Pons (tissue), 1 donor: Measurements from ENCODE around the gene CCDC167.
"Not testable (repeated sequence)": the region's sequence is repeated elsewhere in the genome, so short reads cannot be mapped to it uniquely, and the experiment has no call there.

Experiments
- DNase-seq: peaks from one replicate; pipeline ENCODE4 v3.0.0-alpha.2; 2016; ENCODE audit warnings: low spot score

The CCDC167 gene

DNA sequence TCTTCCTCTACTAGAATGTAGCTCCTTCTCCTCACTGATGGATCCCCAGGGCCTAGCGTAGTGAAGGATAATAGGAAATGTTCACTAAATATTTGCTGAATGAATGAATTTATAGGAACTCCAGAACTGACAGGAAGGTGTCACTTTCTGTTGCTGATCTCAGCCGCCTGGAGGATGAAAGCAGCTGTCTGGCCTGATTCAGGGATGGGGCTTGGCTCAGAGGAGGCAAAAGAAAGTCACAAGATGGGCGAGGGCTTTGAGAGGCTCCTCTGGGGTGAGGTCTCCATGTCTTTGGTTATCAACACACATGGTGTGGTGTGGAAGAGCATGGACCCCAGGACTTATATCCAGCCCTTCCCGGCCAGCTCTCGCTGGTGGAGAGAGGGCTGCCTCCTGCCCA is 11.5 kb upstream of the CCDC167 start:
- no peak for DNase-seq

DNA sequence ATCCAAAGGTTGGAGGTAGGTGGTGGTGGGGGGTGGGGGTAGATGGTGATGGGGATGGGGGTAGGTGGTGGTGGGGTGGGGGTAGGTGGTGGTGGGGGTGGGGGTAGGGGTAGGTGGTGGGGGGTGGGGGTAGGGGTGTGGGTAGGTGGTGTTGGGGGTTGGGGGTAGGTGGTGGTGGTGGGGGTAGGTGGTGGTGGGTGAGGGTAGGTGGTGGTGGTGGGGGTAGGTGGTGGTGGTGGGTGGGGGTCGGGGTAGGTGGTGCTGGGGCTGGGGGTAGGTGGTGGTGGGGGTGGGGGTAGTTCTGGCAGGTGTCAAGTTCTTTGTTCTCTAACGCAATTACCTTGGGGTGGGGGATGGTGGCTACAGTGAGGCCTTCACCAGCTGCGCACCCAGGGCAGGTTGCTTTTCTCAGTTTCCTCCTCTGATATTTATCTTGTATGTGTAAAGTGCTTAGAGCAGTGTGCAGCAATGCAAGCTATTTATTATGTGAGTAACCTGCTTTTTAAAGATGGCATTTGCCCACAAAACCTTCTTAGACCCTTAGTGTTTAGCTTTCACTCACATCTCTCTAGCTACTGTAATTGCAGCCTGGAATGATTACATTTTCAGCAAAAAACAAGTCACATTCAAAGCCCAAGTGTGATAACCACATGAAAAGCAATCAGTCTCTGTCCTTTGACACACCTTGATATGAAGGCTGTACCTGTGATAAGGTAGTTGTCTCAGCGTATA is 8.2 kb upstream of the CCDC167 start:
- DNase-seq: no peak

DNA sequence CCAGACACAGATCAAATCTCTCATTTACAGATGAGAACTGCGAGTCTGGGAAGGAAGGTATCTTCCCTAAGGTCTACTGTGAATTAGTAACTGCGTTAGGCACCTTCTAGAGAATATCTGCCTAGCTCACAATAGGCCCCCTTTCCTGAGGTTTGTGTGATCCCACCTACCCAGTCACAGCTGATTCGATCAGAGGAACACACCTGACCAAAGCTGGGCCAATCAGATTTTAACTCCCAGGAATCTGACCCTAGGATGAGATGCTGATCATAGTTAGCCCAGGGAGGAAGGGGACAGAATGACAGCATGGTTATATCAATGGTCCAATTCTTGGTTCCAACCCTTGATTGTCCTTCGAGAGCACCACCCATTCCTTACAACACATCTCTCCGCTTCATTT is 7.4 kb upstream of the CCDC167 start:
- no peak for DNase-seq

DNA sequence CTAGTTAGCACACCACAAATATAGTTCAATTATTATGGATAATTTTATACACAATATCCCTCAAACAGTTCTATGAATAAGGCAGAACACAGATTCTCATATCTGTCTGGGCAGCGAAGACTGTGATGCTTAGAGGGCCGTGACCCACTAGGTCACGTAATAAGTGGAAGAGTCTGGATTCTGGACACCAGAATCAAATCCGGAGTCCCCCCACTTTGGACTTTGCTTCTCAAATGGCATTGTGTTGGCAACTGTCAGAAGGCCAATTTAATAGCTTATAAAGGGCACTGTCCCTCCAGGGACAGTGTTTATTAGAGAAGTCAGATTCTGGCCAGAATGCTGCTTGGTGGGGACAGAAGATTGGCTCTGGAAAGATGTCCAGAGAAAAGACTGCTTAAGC is 6.8 kb upstream of the CCDC167 start:
- no peak for DNase-seq

- DNase-seq: no peak
Observed at GRCh38 chr6:37504024-37504423, 4.3 kb upstream of the CCDC167 start.

- no peak for DNase-seq
Observed at GRCh38 chr6:37503309-37503965, 3.7 kb upstream of the CCDC167 start.

DNA sequence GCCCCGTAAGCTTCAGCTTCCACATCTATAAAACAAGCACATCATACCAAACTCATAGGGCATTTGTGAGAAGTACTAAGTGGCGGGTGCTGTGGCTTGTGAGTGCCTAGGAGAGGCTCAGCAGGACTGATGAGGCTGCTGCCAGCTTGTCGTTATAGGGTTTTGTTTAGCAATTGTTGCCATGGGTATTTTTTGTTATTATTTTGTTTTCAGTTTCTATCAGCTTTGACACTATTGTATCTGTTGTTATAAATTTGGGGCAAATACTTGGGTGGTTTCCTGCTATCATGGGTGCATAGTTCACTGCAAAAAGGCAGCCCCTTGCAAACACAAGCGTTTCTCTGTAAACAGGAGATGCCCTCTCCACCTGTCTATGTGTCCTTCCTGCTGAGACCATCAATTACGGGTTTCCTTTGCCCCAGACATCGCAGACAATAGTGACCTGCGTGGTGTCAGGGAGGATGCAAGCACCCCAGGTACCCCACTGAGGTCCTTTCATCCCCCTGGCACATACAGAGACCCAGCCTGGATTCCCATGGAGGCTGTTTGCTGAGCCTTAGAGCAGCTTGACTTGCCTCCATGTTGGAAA is 3.1 kb upstream of the CCDC167 start:
- no peak for DNase-seq

DNA sequence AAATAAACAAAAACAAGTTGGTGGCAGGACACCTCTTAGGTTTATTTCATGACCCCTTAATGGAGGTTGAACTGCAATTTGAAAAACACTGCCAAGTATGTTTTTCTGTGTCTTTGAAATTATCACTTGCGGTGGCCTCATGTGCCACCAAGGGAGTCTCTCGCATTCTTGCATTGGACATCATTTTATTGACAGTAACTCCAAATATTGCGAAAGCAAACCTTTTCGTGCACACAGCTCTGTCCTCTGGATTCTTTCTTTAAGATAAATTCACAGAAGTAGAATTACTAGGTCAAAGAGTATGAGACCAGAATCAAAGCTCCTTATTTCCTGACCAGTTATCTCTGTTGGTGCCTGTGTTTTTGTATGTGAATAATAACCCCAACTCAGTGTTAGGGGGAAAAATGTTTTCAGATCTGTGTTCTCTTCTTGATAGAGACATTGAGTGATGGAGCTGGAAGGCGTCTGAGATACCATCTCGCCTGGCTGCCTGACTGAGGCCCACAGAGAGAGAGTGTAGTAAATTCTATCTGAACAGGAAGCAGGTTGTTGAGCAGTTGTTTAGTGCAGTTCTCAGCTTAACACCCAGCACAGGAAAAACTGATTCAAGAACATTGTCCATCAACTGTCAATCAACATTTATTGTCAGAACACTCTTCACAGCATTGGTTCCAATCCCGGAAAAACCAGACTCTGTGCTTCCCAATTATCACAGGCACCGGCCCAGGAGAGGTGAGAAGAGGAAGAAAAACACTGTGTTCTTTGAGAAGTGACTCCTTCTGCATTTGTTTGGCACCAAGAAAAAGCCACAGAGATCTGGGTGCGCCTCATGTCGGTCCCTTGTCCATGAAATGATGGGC is 2.2 kb upstream of the CCDC167 start:
- no peak for DNase-seq

- DNase-seq: not testable (repeated sequence)
Observed at GRCh38 chr6:37500904-37501303, 1.2 kb upstream of the CCDC167 start.

- no peak for DNase-seq
Observed at GRCh38 chr6:37500294-37500608, 558 bp upstream of the CCDC167 start.

- DNase-seq: no peak
Observed at GRCh38 chr6:37496951-37497885, 2.5 kb downstream of the CCDC167 start.

- DNase-seq: no peak
Observed at GRCh38 chr6:37495244-37495934, 4.3 kb downstream of the CCDC167 start.

DNA sequence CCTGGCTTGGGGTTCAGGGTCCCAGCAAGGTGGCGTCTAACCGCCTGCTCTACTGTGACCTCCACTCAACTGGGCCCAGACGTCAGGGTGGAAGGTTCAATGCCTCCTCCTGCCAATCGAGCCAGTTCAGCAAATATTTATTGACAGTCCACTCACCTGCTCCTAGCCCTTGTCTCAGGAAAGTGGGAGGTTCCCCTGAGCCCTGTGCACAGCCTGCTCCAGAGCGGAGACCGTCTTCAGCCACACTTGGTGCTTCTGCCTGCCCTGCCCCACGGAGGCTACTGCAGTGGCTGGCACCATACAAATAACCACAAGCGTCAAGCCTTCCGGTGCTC is 6.1 kb downstream of the CCDC167 start:
- DNase-seq: no peak

DNA sequence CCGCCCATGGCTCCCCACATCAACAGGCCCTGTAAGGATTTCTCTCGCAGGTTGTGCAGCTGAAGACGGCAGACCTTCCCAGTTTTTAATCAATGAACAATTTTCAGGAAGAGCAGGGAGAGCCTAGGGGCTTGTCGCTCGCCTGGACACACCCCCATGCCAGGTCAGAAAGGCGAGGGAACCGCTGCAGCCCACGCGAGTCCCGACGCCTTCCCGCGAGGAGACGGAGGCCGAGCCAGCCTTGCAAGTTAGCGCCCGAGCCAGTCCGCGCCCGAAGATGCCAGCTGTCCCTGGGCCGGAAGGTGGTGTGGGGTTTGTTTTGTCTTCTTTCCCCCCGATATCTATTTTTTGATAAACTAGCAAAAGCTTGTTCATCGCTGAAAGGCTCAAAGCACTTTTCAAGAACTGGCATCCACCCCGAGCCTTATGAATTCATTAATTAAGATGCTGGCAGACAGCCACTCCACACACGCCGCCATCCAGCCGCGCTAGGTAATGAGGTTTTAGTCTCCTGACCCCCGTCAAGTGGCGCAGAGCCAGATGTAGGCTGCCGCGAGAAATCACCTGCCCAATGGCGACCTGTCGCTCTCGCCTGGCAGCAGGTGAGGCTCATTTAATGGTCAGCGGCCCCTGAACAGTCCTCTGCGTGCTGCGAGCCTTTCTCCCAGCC is 6.6 kb downstream of the CCDC167 start:
- no peak for DNase-seq

DNA sequence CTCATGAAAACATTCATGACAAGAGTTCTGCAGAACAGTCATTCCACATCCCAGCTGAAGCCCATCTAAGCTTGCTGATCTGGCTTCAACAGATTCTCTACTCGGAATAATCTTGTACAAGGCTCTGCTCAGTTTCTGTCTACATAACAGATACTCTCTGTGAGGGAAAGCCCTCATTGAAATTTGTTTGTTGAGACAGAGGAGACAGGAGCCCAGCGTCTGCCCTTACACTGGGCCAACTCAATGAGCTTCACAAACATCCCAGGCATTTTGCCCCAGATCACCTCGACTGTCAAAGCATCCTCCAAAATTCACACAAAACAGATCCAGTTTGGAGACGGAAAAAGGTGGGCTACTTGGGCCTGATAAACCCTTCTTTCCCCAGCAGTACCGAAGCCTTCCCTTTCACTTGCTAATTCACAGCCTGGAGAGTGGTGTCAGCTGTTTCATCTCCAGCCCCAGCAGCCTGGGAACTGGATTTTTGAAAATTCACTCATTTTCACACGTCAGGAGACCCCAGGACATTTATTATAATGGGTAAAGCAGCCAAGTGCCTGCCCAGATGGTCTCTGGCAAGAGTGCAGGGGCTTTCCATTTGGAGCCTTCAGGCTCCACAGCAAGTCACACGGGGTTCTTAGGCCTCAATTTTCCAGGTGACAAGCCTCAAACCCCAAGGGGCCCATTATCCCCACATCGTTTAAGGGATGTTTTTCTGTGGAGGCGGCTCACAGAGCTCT is 7.3 kb downstream of the CCDC167 start:
- DNase-seq: peak; percentile 52

DNA sequence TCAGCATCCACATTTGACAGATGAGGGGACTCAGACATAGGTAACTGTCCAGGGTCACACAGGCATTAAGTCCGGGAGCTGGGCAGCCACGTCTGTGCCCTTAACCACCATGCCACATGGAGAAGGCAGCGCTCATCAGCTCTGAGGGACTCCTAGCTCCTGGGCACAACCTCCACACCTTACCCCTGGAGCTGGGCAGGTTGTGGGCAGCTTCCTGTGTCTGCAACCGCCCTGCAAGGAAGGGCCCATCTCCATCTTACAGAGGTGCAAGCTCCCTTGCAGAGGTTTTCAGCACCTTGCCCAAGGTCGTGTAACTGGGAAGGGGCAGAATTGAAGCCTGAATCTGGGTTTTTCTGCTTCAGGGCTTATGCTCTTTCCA is 7.9 kb downstream of the CCDC167 start:
- DNase-seq: no peak

GRCh38 chr6:37491171-37491829 is 8.4 kb downstream of the CCDC167 start:
- DNase-seq: no peak

- no peak for DNase-seq
Observed at GRCh38 chr6:37490536-37491170, 9.0 kb downstream of the CCDC167 start.
